ENCODE results near the gene RERE.
"Not testable (repeated sequence)": the region's sequence is repeated elsewhere in the genome, so short reads cannot be mapped to it uniquely, and the experiment has no call there.

RERE gene

DNA sequence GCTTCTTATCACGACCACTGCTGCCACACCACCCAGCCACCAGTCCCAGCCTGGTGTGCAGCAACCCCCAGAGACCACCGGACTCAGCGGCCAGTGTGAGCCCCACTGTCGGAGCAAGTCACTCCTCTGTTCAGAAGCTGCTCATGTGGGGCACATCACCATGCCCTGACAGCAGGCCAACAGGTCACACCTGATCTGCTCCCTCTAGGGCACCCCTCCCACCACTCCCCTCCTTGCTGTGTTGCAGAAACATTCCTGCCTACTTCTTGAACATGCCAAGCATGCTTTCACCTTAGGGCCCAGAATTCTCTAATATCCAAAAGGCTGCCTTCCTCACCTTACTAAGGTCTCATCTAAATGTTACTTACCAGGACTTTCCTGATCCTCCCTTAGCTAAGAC is 353.1 kb downstream of the RERE start:
- no peak for DNase-seq

DNA sequence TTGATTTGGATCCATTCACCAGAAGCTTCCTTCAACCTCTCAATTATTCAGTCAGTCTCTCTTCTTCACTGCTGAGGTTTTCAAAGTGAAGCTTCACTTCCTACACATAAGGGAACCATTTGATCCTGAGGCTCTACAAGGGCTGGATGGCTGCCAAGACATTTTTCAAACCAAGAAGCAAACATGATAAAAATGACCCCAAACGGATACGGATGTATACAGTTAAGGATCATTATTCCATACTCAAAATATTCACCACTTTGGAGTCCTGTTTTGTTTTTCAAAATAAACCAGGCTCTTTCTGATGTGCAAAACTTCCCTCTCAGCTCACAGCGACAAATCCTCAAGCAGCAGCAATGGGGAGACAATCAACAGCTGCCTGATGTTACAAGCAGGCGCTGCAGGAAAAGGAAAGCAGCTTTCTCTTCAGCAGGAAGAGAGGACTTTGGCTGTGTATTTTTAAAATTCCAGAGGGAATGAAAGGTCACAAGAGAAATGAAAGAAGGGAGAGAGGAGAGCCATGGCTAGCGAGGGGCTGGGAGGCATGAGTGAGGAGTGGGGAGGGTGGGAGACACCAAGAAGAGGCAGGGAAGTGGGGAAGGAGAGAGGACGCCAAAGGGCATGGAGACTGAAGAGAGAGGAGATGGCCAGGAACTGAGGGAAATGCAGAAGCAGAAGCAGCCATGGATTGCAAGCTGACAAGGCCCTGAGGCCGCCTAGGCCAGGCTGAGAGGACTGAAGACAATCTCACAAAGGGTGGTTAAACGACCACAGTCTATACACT is 354.1 kb downstream of the RERE start:
- DNase-seq, result no peak

DNA sequence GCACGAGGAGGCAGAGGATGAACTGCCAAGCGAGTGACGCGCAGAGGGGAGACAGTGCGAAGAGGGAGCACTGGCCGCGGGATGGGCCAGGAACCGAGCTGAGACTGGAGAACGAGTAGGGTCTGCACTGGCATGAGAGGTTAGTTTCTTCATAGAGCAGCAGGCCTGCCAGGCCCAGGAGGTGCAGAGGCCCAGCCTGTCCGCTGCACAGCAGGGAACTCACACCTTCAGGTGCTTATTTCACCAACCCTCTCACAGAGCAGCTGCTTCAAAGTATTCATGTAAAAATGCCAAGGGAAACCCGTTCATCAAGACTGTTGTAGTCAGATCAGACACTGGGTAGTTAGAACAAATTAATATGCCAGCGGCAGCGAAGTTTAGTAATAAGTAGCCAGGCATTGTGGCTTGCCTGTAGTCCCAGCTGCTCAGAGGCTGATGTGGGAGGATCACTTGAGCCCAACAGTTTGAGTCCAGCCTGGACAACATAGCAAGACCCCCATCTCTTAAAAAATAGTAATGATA is 355.0 kb downstream of the RERE start:
- no peak for DNase-seq

- no peak for DNase-seq
Observed at GRCh38 chr1:8461351-8462110, 355.9 kb downstream of the RERE start.

GRCh38 chr1:8460784-8461183 is 356.7 kb downstream of the RERE start:
- DNase-seq, result no peak

DNA sequence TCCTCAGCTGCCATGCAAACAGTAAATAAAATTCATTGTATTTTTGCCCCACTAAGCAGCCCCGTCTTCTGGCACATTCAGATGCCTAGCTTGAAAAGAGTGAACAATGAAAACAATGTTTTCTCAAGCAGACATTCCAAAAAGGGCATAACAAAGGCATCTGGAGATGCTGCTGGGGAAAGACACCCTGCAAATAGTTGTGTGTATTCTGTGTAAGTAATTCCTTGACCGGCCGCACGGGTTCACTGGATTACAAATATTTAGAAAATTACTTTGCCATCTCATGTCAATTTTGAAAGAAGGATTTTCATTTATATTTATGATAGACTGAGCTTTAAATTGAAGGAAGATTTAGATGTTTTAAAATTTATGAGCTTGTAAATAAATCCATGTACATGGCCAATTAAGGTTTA is 357.3 kb downstream of the RERE start:
- no peak for DNase-seq

DNA sequence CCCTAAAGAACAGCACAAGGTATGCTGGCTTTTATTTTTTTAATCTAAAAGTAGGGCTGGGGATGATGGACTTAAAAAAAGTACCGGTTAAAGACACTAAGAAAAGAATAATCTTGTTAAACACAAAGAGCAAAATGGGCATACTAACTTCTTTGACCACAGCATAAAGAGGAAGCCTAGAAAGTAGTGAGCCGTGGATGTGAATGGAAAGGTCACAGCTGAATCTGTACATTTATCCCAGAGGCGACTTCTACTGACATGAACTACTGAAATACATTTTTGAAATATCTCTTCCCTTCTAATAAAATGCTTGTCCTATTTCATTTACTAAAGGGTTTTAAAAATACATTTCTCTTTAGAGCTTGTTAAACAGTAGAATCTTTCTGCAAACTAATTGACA is 358.8 kb downstream of the RERE start:
- DNase-seq, result no peak

GRCh38 chr1:8457760-8458381 is 359.6 kb downstream of the RERE start:
- DNase-seq, result no peak

DNA sequence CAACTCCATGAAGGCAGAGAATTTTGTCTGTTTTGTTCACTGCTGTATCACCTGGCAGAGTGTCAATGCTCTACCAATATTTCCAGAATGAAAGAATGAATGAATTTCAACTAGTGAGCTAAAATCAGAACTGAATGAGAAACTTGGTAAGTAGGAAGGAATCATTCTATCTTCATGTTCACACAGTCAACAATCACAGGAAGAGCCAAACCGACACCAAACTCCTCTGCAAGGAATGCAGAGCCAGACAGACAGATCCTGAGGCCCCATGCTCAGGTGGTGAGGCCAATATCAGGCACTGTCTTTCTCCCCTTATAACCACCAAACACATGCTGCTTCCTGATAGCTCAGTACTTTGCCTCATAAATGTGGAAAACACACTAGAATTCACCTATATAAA is 360.4 kb downstream of the RERE start:
- DNase-seq, result no peak

DNA sequence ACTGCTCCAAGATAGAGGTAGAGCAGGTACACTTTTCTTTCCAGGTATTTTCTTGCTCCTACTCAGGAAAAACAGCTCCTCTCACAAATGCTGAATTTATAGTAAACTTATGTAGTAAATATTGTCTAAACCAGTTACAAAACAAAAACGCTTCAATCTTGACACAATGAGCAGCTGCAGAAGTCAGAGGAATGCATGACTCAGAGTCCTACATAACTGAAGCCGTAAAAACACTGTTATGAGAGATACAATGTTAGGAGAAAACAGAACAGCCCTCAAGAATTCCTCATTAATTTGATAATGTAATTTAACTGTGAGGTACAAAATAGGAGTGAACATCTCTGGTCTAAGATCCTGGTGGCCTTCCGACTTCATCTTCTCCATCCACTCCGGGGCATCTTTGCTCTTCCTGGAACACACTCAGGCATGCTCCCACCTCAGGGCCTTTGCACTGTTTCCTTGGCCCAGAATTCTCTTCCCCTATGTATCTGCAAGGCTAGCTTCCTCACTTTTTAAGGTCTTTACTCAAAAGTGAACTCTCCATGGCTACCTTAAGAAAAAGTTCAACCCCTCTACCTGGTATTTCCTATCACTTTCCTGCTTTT is 361.0 kb downstream of the RERE start:
- DNase-seq, result no peak

GRCh38 chr1:8455700-8456307 is 361.6 kb downstream of the RERE start:
- DNase-seq, result no peak

DNA sequence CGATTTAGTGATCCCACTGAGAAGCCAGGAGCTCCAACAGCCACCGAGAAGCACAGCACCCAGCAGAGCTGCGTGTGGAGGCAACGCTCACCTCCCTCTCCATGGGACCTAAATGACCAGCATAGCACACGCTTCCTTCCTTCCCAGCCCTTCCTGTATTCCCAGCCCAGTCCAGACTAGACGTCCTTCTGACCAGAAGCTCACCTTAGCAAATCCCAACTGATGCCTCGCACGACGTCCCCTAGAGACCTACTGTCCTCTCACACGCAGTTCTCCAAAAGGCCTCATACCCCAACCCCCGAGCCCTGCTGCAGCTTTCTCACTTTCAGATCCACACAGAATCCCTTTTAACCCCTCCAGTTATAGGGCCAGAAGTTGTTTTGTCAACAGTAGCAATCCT is 367.1 kb downstream of the RERE start:
- DNase-seq, result no peak

DNA sequence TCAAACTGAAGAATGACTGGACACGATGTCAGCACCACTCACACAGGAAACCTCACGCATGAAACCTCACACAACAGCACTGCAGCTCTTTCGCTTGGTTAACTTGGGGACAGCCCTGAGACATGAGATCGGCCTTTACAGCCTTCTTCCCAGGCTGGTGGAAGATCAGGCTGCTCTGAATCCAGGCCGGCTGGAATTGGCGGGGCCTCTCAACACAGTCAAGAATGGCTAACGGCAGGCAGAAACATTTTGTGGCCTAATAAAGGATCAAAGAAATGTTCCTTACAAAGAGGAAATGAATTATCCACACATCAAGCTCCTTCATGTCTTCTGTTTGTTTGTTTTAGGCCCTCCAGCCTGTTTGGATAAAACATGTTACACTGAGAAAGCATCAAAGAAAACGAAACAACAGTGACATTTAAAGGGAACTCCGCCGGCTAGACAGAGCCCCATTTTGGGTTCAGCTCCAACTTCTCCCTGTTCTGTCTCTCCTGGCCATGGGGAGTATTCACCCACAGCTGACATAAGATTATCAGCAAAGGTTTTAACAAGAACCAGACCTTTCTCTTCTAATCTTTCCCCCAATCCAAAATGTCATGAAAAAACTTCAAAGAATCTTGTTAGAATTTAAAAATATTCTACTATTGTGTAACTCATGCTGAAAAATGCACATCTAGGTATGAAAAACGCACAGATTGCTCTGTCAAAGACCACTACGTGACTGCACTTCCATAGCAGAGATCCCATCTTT is 368.4 kb downstream of the RERE start:
- no peak for DNase-seq

DNA sequence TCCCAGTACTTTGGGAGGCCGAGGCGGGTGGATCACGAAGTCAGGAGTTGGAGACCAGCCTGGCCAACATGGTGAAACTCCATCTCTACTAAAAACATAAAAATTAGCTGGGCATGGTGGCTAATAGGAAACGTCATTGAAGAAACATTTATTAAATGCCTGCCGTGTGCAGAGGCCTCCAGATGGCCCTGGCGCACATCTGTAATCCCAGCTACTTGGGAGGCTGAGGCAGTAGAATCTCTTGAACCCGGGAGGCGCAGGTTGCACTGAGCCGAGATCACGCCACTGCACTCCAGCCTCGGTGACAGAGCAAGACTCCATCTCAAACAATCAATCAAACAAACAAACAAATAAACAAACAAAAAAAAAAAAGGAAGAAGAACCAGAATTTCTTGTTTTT is 368.9 kb downstream of the RERE start:
- DNase-seq, result not testable (repeated sequence)

GRCh38 chr1:8447616-8448150 is 369.8 kb downstream of the RERE start:
- DNase-seq, result no peak

DNA sequence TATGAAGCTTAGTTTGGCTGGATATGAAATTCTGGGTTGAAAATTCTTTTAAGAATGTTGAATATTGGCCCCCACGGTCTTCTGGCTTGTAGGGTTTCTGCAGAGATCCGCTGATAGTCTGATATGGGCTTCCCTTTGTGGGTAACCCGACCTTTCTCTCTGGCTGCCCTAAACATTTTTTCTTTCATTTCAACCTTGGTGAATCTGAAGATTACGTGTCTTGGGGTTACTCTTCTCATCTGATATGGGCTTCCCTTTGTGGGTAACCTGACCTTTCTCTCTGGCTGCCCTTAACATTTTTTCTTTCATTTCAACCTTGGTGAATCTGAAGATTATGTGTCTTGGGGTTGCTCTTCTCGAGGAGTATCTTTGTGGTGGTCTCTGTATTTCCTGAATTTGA is 371.3 kb downstream of the RERE start:
- not testable (repeated sequence) for DNase-seq

DNA sequence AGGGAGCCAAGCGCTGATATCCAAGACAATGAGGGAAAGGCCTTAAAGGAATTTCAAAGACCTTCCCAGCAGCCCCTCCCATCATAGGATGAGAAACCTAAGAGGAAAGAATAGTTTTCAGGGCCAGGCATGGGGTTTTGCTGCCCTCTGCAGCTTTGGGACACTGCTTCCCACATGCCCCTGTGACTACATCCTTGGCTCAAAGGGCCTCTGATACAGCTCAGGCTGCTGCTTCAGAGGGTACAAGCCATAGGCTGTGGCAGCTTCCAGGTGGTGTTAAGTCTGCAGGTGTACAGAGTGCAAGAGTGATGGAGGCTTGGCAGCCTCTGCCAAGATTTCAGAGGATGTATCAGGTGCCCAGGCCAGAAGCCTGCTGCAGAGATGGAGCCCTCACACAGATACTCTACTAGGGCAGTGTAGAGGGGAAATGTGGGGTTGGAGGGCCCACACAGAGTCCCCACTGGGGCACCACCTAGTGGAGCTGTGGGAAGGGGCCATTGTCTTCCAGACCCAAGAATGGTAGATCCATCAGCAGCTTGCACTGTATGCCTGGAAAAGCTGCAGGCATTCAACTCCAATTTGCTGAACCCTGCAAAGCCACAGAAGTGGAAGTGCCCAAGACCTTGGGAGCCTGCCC is 373.8 kb downstream of the RERE start:
- no peak for DNase-seq

GRCh38 chr1:8441426-8441825 is 376.0 kb downstream of the RERE start:
- no peak for DNase-seq

DNA sequence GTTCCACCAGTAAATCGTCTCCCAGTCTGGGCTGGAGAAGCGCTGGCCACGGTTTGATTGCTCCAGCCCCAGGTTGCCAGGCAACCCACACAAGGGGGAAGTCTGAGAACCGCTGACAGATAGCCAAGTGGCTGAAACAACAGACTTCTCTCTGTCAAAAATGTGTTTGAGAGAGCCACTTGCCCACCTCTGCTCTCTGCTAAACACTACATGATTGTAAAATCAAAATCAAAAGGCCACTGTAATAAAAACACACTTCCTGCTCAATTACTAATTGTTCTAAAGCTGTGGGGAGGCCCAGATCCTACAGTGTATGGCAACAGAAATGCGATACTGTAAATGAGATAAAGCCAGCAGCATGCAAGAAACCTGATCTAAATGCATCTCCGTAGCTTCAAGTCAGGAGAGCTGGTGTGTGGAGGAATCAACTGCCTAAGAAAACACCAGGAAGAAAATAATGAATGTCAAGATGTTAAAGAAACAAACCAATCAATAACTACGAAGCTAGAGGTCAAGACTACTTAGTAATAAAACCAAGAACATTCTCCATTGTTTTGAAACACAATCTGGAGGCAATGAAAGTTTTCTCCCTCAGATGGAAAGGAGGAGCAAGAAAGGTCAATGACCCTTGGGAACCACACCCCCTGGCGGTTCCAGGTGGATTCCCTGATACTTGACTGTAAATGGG is 378.3 kb downstream of the RERE start:
- DNase-seq, result no peak

GRCh38 chr1:8438489-8438888 is 379.0 kb downstream of the RERE start:
- DNase-seq, result no peak

DNA sequence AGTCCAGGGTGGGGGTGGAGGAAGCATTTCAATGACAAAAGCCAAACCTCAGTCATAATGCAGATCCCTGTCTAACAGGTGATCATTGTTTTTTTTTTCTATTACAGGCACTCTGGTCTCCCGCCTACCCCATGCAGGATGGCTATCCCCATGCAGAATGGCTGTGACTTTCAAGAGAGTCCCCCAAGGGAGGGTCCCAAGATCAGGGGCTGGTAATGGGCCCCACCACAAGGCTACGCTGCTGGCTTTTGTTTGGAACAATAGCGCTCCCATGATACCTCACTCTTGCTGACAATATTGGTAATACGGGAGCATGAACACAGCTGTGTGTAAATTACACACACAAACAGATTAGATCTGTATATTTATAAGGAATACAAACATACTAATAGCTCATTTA is 380.1 kb downstream of the RERE start:
- DNase-seq, result no peak
